ENCODE results near the gene LNPEP.

Gene LNPEP

DNA sequence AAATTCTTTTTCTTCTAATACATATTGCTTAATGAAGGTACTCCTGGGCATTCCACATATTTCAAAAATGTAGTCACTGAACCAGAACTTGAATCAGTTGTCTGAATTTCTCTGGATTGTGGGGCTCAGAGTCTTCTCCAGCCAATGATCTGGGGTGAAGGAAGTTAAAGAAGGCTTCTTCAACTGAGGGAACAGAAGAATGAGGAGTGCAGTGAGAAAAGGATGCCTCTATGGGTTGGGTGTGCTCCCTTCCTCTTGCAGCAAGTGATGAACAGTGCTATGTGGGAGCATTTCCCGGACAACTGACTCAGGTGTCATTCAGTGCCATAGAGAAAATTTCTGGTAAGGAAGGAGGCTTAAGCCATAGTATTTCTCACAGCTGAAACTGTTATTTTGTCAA lies 7.9 kb downstream of the LNPEP start:
- H3K9me3 ChIP-seq (ENCODE audit: low read length): no peaks in the 10 kb centered on the region
- no peaks in the 10 kb centered on the region for H3K4me1 ChIP-seq (ENCODE audit: insufficient read depth, low read length)
- H3K9ac ChIP-seq (ENCODE audit: low read length): no peak overlapping the region

DNA sequence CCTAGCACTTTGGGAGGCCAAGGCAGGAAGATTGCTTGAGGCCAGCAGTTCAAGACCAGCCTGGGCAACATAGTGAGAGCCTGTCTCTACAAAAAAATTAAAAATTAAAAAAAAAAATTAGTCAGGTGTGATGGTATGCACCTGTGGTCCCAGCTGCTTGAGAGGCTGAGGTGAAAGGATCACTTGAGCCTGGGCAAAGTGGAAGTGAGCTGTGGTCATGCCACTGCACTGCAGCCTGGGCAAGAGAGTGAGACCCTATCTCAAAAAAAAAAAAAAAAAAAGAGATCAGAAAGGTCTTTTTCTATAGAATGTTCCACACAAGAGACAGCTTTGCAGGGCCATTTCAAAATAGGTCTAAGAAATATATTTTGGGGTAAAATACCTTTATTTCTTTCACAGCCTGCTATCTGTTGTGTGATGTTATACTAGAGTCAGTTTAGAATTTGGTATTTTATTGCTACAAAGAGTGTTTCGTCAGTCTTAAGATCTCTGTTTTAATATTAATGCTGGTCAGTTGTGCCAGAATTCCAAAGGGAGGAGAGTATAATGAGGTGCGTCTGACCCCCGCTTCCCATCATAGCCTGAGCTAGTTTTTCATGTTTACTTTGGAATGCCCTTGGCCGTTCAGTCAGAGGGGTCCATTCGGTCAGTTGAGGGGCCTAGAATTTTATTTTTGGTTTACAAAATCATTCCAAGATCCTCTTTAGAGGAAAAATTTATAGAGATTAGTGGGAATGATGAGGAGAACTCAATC lies 9.4 kb downstream of the LNPEP start:
- no peak overlapping the region for H3K9ac ChIP-seq (ENCODE audit: low read length)
- no peak overlapping the region for H3K4me3 ChIP-seq (ENCODE audit: low read depth in 1 of 2, low read length in 2 of 2)
- H3K27ac ChIP-seq (ENCODE audit: low read depth, low read length): no peak overlapping the region
- no peaks in the 10 kb centered on the region for H3K36me3 ChIP-seq (ENCODE audit: insufficient read depth, low read length)
- no peaks in the 10 kb centered on the region for H3K27me3 ChIP-seq (ENCODE audit: control insufficient read depth in 1 of 2, insufficient read depth in 2 of 2, low read length in 2 of 2)
- no peaks in the 10 kb centered on the region for H3K9me3 ChIP-seq (ENCODE audit: low read length)
- peaks cover 5% of the 10 kb centered on the region for H3K4me1 ChIP-seq (ENCODE audit: insufficient read depth, low read length)

More for the DNA sequence above, 7.9 kb downstream of the LNPEP start:
- Histone ChIP-seq H3K36me3 (ENCODE audit: insufficient read depth, low read length) (no peaks in the 10 kb centered on the region), H3K27ac (ENCODE audit: low read depth, low read length) (no peak overlapping the region), H3K4me3 (ENCODE audit: low read depth in 1 of 2, low read length in 2 of 2) (no peak overlapping the region), H3K27me3 (ENCODE audit: control insufficient read depth in 1 of 2, insufficient read depth in 2 of 2, low read length in 2 of 2) (no peaks in the 10 kb centered on the region)

DNA sequence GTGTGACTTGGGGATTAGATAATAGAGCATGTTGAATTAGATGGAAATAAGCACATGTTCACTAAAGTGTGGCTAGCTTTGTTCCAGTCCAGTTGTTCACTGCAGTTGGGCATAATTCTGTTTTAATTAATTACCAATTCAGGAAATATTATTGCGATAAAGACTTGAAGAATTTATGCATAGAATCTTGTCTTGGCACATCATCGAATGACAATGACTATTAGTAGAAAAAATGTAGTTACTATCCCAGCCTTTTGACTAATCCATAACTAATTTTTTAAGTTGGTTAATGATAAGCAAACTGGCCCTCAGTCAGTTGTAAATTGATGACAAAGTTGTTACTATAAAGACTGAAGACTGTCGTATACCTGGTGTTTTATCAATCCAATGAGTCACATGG lies 10.5 kb downstream of the LNPEP start:
- no peak overlapping the region for H3K4me3 ChIP-seq (ENCODE audit: low read depth in 1 of 2, low read length in 2 of 2)
- no peaks in the 10 kb centered on the region for H3K27me3 ChIP-seq (ENCODE audit: control insufficient read depth in 1 of 2, insufficient read depth in 2 of 2, low read length in 2 of 2)
- H3K4me1 ChIP-seq (ENCODE audit: insufficient read depth, low read length): peaks cover 5% of the 10 kb centered on the region
- no peaks in the 10 kb centered on the region for H3K36me3 ChIP-seq (ENCODE audit: insufficient read depth, low read length)
- H3K27ac ChIP-seq (ENCODE audit: low read depth, low read length): no peak overlapping the region
- H3K9ac ChIP-seq (ENCODE audit: low read length): no peak overlapping the region
- no peaks in the 10 kb centered on the region for H3K9me3 ChIP-seq (ENCODE audit: low read length)

- Histone ChIP-seq H3K9me3 (ENCODE audit: low read length) (no peaks in the 10 kb centered on the region), H3K27ac (ENCODE audit: low read depth, low read length) (no peak overlapping the region), H3K27me3 (ENCODE audit: control insufficient read depth in 1 of 2, insufficient read depth in 2 of 2, low read length in 2 of 2) (no peaks in the 10 kb centered on the region), H3K4me1 (ENCODE audit: insufficient read depth, low read length) (peaks cover 19% of the 10 kb centered on the region), H3K36me3 (ENCODE audit: insufficient read depth, low read length) (no peaks in the 10 kb centered on the region), H3K9ac (ENCODE audit: low read length) (no peak overlapping the region), H3K4me3 (ENCODE audit: low read depth in 1 of 2, low read length in 2 of 2) (no peak overlapping the region)
Observed at GRCh38 chr5:96952118-96952750, 16.4 kb downstream of the LNPEP start.

- Histone ChIP-seq H3K27me3 (ENCODE audit: control insufficient read depth in 1 of 2, insufficient read depth in 2 of 2, low read length in 2 of 2) (no peaks in the 10 kb centered on the region), H3K9ac (ENCODE audit: low read length) (no peak overlapping the region), H3K36me3 (ENCODE audit: insufficient read depth, low read length) (no peaks in the 10 kb centered on the region), H3K4me3 (ENCODE audit: low read depth in 1 of 2, low read length in 2 of 2) (no peak overlapping the region), H3K9me3 (ENCODE audit: low read length) (no peaks in the 10 kb centered on the region), H3K4me1 (ENCODE audit: insufficient read depth, low read length) (peaks cover 19% of the 10 kb centered on the region), H3K27ac (ENCODE audit: low read depth, low read length) (peak overlapping the region; percentile 52)
Observed at GRCh38 chr5:96952974-96953730, 17.3 kb downstream of the LNPEP start.

- Histone ChIP-seq H3K27me3 (ENCODE audit: control insufficient read depth in 1 of 2, insufficient read depth in 2 of 2, low read length in 2 of 2) (no peaks in the 10 kb centered on the region), H3K9me3 (ENCODE audit: low read length) (no peaks in the 10 kb centered on the region), H3K9ac (ENCODE audit: low read length) (no peak overlapping the region), H3K36me3 (ENCODE audit: insufficient read depth, low read length) (no peaks in the 10 kb centered on the region), H3K4me1 (ENCODE audit: insufficient read depth, low read length) (peaks cover 15% of the 10 kb centered on the region), H3K27ac (ENCODE audit: low read depth, low read length) (no peak overlapping the region), H3K4me3 (ENCODE audit: low read depth in 1 of 2, low read length in 2 of 2) (no peak overlapping the region)
Observed at GRCh38 chr5:96957254-96958049, 21.6 kb downstream of the LNPEP start.

DNA sequence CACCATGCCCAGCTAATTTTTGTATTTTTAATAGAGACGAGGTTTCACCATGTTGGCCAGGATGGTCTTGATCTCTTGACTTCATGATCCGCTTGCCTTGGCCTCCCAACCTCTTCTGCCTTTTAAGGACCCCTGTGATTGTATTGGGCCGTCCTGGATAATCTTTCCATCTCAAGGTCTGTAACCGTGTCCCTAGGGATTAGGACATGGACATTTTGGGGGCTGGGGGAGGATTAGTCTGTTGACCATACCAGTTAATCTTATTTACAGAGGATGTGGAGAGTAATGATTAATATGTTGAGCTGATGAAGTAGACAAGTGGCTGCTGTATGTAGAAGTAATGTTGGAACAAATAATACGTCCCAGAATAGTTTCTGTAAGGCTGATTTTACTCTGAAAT lies 23.1 kb downstream of the LNPEP start:
- H3K4me1 ChIP-seq (ENCODE audit: insufficient read depth, low read length): peaks cover 23% of the 10 kb centered on the region
- H3K27me3 ChIP-seq (ENCODE audit: control insufficient read depth in 1 of 2, insufficient read depth in 2 of 2, low read length in 2 of 2): no peaks in the 10 kb centered on the region
- H3K4me3 ChIP-seq (ENCODE audit: low read depth in 1 of 2, low read length in 2 of 2): no peak overlapping the region
- no peak overlapping the region for H3K9ac ChIP-seq (ENCODE audit: low read length)
- H3K9me3 ChIP-seq (ENCODE audit: low read length): no peaks in the 10 kb centered on the region
- H3K27ac ChIP-seq (ENCODE audit: low read depth, low read length): no peak overlapping the region
- no peaks in the 10 kb centered on the region for H3K36me3 ChIP-seq (ENCODE audit: insufficient read depth, low read length)

DNA sequence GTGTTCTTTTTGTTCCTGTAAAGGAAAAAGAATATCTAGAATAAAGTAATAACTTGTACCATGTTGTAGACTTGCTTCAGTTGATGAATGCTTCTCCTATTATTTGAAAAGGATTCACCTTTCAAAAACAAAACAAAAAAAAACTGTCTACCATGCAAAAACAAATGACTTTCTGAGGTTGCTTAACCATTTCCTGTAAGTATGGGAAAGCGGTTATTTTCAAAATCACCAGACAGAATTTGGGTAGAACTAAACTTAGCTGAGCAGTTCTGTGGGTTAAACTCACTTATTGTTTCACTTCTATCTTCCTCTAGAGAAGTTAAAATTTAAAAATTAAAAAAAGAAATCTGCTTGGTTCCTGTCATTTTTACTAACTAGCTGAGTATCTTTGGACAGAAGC lies 25.2 kb downstream of the LNPEP start:
- Histone ChIP-seq H3K4me1 (ENCODE audit: insufficient read depth, low read length) (peaks cover 19% of the 10 kb centered on the region), H3K27me3 (ENCODE audit: control insufficient read depth in 1 of 2, insufficient read depth in 2 of 2, low read length in 2 of 2) (no peaks in the 10 kb centered on the region), H3K4me3 (ENCODE audit: low read depth in 1 of 2, low read length in 2 of 2) (no peak overlapping the region), H3K36me3 (ENCODE audit: insufficient read depth, low read length) (no peaks in the 10 kb centered on the region), H3K9me3 (ENCODE audit: low read length) (no peaks in the 10 kb centered on the region), H3K9ac (ENCODE audit: low read length) (no peak overlapping the region), H3K27ac (ENCODE audit: low read depth, low read length) (no peak overlapping the region)

GRCh38 chr5:96962540-96962991 lies 26.7 kb downstream of the LNPEP start:
- no peak overlapping the region for H3K9ac ChIP-seq (ENCODE audit: low read length)
- H3K4me1 ChIP-seq (ENCODE audit: insufficient read depth, low read length): peaks cover 19% of the 10 kb centered on the region
- H3K27me3 ChIP-seq (ENCODE audit: control insufficient read depth in 1 of 2, insufficient read depth in 2 of 2, low read length in 2 of 2): no peaks in the 10 kb centered on the region
- H3K4me3 ChIP-seq (ENCODE audit: low read depth in 1 of 2, low read length in 2 of 2): no peak overlapping the region
- no peak overlapping the region for H3K27ac ChIP-seq (ENCODE audit: low read depth, low read length)
- H3K9me3 ChIP-seq (ENCODE audit: low read length): no peaks in the 10 kb centered on the region
- H3K36me3 ChIP-seq (ENCODE audit: insufficient read depth, low read length): no peaks in the 10 kb centered on the region

DNA sequence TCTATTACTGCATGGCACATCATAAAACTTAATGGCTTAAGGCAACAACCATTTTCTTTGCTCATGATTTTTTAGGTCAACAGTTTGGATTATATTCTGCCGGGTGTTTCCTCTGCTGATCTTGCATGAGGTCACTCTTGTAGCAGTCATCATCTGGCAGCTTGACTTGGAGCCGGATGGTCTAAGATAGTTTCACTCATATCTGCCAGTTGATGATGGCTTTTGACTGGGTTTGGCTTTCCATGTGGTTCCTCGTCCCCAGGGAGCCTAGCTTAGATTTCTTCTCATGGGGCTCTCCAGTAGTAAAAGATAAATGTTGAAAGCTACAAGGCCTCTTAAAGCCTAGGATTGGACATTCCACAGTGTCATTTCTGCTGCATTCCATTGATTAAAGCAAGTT lies 27.4 kb downstream of the LNPEP start:
- Histone ChIP-seq H3K36me3 (ENCODE audit: insufficient read depth, low read length) (no peaks in the 10 kb centered on the region), H3K4me3 (ENCODE audit: low read depth in 1 of 2, low read length in 2 of 2) (no peak overlapping the region), H3K9me3 (ENCODE audit: low read length) (no peaks in the 10 kb centered on the region), H3K27me3 (ENCODE audit: control insufficient read depth in 1 of 2, insufficient read depth in 2 of 2, low read length in 2 of 2) (no peaks in the 10 kb centered on the region), H3K9ac (ENCODE audit: low read length) (no peak overlapping the region), H3K4me1 (ENCODE audit: insufficient read depth, low read length) (peaks cover 25% of the 10 kb centered on the region), H3K27ac (ENCODE audit: low read depth, low read length) (peak overlapping the region; percentile 39)

GRCh38 chr5:96966801-96967200 lies 30.9 kb downstream of the LNPEP start:
- Histone ChIP-seq H3K27me3 (ENCODE audit: control insufficient read depth in 1 of 2, insufficient read depth in 2 of 2, low read length in 2 of 2) (no peaks in the 10 kb centered on the region), H3K27ac (ENCODE audit: low read depth, low read length) (no peak overlapping the region), H3K4me1 (ENCODE audit: insufficient read depth, low read length) (peaks cover 38% of the 10 kb centered on the region), H3K9me3 (ENCODE audit: low read length) (no peaks in the 10 kb centered on the region), H3K4me3 (ENCODE audit: low read depth in 1 of 2, low read length in 2 of 2) (no peak overlapping the region), H3K9ac (ENCODE audit: low read length) (no peak overlapping the region), H3K36me3 (ENCODE audit: insufficient read depth, low read length) (no peaks in the 10 kb centered on the region)

All from muscle layer of colon (tissue), 2 donors.